Metanephros (tissue), 1 donor: ENCODE results near the gene SIGLEC1. TPM values are rescaled to one million over a fixed set of nuclear protein-coding genes. Genes with fewer than 3 reads are reported as not detected.

Experiments used
- total RNA-seq: library from RNA; depleted of rRNA; stranded (reverse); fragments of >200 nt; gene quantifications from one replicate; pipeline ENCODE4 v1.2.3, GENCODE V29; 2014

Gene SIGLEC1
- 4.4 TPM for total RNA-seq

DNA sequence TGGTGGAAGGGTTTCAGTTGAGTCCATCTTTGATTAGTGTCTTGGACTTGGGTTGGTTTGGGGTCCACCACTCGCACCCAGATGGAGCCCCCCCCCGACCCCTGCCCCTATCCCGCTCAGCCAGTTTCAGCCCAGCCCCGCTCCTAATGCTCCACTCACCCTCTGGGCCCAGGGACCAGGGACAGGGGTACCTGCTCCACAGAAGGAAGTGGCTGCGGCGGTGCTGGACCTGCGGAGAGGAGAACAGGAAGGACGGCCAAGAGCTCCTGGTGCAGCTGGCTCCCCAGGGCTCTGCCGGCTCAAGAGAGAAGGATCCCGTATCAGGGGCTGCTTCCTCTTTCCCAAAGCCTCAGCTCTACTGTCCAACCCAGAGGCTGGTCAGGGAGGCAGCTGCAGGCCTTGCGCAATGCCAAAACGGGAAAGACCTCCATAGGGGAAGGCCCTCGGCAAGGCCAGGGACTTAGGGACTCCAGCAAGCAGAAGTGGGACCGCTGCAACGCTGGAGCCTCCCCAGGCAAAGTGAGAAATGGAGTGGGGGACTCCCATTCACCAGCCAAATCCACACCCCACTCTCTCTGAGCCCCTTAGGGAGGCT lies at the start of gene SIGLEC1:
Gene SIGLEC1, minus strand, starts transcription at position 322 of the 595 bp plus-strand sequence. CDS start 5,472 bp downstream, outside the sequence.

DNA sequence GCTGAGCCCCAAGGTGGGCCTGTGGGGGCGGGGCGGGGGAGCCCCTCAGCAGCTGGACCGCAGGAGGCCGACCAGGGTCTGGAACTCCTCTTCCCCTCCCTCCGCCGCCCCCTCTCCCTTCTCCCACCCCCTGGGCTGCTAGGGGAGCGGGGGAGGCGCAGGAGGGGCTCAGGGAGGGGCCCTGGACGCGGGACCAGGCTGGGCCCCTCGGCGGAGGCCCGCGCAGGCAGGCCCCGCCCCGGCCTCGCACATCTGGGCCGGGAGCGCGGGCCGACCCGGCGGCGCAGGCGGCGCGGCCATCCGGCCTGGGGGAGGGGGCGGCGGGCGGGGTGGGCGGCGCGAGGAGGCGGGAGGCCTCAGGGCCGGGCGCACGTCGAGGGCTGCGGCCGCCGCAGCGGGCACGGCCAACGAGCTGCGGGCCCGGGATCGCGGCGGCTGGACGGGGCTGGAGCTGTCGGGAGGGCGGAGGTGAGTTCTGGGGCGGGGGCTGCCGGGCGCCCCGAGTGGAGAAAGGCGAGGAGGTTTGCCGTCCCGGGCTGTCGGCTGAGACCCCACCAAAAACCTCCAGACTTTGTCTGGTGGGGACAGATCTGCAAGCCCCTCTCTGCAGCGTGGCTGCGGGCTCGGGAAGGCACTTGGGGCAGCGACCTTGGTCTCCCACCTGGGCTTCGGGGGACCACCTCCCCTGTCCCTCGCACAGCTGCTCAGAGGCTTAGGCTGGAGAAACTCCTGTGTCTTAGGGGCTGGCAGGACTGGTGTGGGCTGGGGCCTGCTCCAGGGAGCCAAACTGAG lies 20.1 kb upstream of the SIGLEC1 start, which contains the start of gene HSPA12B:
Gene HSPA12B, plus strand, starts transcription at position 359 of the 792 bp plus-strand sequence. CDS start 5,990 bp downstream, outside the sequence.

DNA sequence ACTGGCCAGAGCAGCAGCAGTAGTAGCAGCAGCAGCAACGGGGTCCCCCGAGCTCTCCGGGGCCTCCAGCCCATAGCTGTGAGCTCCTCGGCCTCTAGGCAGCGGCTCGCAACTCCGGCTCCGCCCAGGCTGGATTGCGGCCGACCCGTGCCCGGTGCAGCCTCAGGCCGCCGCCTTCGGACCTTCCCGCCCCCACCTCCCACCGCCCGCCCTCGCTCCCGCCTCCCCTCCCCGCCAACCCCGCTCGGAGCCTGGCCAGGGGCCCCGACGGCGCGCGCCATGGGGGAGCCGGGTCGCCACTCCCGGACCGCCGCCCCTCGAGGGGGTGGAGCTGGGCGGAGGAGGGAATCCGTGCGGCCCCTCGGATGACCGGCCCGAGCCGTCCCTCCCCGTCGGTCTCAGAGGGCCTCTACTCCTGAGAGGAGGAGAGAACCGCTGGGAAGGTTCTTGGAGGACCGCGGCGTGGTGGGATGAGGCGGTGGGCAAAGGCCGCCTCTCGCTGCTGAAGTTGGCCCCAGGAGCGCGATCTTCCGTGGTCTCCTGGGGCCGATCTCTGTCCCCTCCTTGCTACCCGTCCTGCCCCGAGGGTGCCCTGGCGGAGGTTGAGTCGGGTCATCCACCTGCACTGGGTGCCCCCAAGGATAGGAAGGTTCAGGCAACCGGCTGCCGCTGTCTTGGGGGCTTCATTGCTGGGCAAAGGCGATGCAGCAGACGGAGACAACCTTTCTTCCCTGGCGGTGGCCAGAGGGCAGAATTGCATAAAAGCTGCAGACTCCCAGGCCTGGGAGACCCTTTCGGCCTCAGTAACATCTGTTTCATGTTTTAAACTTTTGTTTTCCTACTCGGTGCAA lies 30.2 kb downstream of the SIGLEC1 start, which contains the start of gene ADAM33:
Gene ADAM33, minus strand, starts transcription at position 80 of the 851 bp plus-strand sequence. Its CDS starts 6 bp downstream, at position 74.

DNA sequence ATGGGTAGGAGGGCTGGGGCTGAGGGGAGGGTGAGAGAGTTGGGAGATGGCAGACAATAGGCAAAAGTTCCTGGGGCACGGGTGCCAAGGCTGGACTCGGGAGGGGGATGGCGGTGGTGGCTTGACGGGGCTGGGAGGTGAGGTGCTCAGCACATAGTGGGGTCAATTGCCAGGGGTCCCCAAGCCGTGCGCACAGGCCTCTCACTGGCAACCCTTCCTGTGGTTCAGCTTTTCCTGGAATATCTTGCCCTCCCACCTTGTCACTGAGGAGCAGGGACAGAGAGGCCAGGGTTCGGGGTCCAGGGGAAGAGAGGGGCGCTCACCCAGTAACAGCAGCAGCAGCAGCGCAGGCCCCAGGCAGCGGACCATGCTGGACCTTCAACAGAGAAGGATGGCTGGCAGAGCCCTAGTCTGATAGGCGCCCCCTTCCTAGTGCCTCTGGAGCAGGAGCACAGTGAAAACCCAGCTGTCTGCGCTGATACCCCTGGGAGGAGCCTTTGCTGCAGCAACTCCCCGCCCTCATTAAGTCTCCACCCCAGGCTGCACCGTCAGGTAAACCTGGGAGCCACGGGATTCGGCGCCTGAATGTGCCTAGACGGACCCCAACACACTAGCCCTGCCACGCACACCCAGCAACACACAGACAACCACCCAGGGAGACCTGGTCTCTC lies 49.2 kb downstream of the SIGLEC1 start, which contains the start of gene GFRA4:
Gene GFRA4, minus strand, starts transcription at position 369 of the 671 bp plus-strand sequence. Its CDS starts 0 bp downstream, at position 369.

Other genes with a start within 250 kb of the SIGLEC1 start
- gene ATRN, start 241.6 kb downstream of the SIGLEC1 start, total RNA-seq, result 52.8 TPM
- gene GFRA4, start 49.2 kb downstream of the SIGLEC1 start, total RNA-seq, result not detected
- gene ADAM33, start 30.6 kb downstream of the SIGLEC1 start, total RNA-seq, result 24.6 TPM
- 25.5 TPM for gene HSPA12B, start 20.1 kb upstream of the SIGLEC1 start, total RNA-seq
- gene ADISSP, start 55.2 kb upstream of the SIGLEC1 start, total RNA-seq, result 23.7 TPM
- gene SPEF1, start 68.8 kb upstream of the SIGLEC1 start, total RNA-seq, result 1.9 TPM
- gene CENPB, start 74.1 kb upstream of the SIGLEC1 start, total RNA-seq, result 50.0 TPM
- gene CDC25B, start 83.7 kb upstream of the SIGLEC1 start, total RNA-seq, result 27.9 TPM
- gene AP5S1, start 107.9 kb upstream of the SIGLEC1 start, total RNA-seq, result 19.1 TPM
- 26.6 TPM for gene MAVS, start 134.2 kb upstream of the SIGLEC1 start, total RNA-seq
- gene PANK2, start 176.8 kb upstream of the SIGLEC1 start, total RNA-seq, result 42.0 TPM